HepG2 (cell line): ENCODE data around the gene TYMP. TPM values are rescaled to one million over a fixed set of nuclear protein-coding genes. Genes with fewer than 3 reads are reported as not detected.

Experiments used
- ARNT2 ChIP-seq: sonication (generic); formaldehyde crosslinking; IDR thresholded peaks from 2 replicates; pipeline ENCODE4 v1.8.0; 2022; ENCODE audit warnings: mild to moderate bottlenecking, low read depth, missing genetic modification reagents, moderate library complexity
- ATRX ChIP-seq: sonication (generic); formaldehyde crosslinking; IDR thresholded peaks from 2 replicates; pipeline ENCODE4 v1.4.0; 2020; ENCODE audit warnings: missing genetic modification reagents, borderline replicate concordance
- BCL6 ChIP-seq: IDR thresholded peaks from 2 replicates; pipeline ENCODE4 v1.6.1; 2016; ENCODE audit warnings: missing genetic modification reagents, missing compliant biosample characterization
- EZH2 ChIP-seq: conservative IDR thresholded peaks from 2 replicates; pipeline ENCODE4 v1.6.1; 2012; ENCODE audit warnings: mild to moderate bottlenecking, low read depth, low read length, moderate library complexity
- FOXJ3 ChIP-seq: sonication (generic); formaldehyde crosslinking; IDR thresholded peaks from 2 replicates; pipeline ENCODE4 v1.4.0; 2020; ENCODE audit warnings: missing genetic modification reagents, mild to moderate bottlenecking, borderline replicate concordance
- POLR2A ChIP-seq, 2 experiments: IDR thresholded peaks; 2 replicates each; pipeline ENCODE4 v1.6.1; 2011; ENCODE audit warnings: low read depth in 2 of 2, low read length in 2 of 2, mild to moderate bottlenecking in 1 of 2, moderate library complexity in 1 of 2; ENCODE audit not compliant: insufficient read depth in 1 of 2
- PRMT3 ChIP-seq: sonication (generic); formaldehyde crosslinking; IDR thresholded peaks from 2 replicates; pipeline ENCODE4 v1.8.1; 2022; ENCODE audit warnings: low read depth, mild to moderate bottlenecking, moderate library complexity, missing genetic modification reagents, borderline replicate concordance
- REL ChIP-seq: sonication (generic); formaldehyde crosslinking; conservative IDR thresholded peaks from 2 replicates; pipeline ENCODE4 v1.8.0; 2022; ENCODE audit warnings: mild to moderate bottlenecking, missing genetic modification reagents, moderate library complexity
- RFX3 ChIP-seq: IDR thresholded peaks from 2 replicates; pipeline ENCODE4 v1.6.1; 2016; ENCODE audit warnings: missing biosample characterization, missing genetic modification reagents
- SIX4 ChIP-seq: sonication (generic); formaldehyde crosslinking; IDR thresholded peaks from 2 replicates; pipeline ENCODE4 v1.4.0; 2020; ENCODE audit warnings: missing genetic modification reagents
- U2AF2 ChIP-seq: fragments of 200-400 bp; formaldehyde crosslinking; IDR thresholded peaks from 2 replicates; pipeline ENCODE4 v1.6.1; 2017; ENCODE audit warnings: low read depth, mild to moderate bottlenecking, low read length
- XBP1 ChIP-seq: sonication (generic); formaldehyde crosslinking; IDR thresholded peaks from 2 replicates; pipeline ENCODE4 v1.5.0; 2020; ENCODE audit warnings: missing genetic modification reagents
- ZFP41 ChIP-seq: sonication (generic); formaldehyde crosslinking; IDR thresholded peaks from 2 replicates; pipeline ENCODE4 v1.4.0; 2020; ENCODE audit warnings: mild to moderate bottlenecking, missing genetic modification reagents, borderline replicate concordance
- ZNF260 ChIP-seq: sonication (generic); formaldehyde crosslinking; IDR thresholded peaks from 2 replicates; pipeline ENCODE4 v1.4.0; 2020; ENCODE audit warnings: missing genetic modification reagents, low read depth, mild to moderate bottlenecking, borderline replicate concordance
- ZNF354B ChIP-seq: sonication (generic); formaldehyde crosslinking; IDR thresholded peaks from 2 replicates; pipeline ENCODE4 v1.8.0; 2022; ENCODE audit warnings: mild to moderate bottlenecking, missing genetic modification reagents
- ZNF430 ChIP-seq: sonication (generic); formaldehyde crosslinking; IDR thresholded peaks from 2 replicates; pipeline ENCODE4 v1.9.0; 2021; ENCODE audit warnings: mild to moderate bottlenecking, missing genetic modification reagents
- polyA plus RNA-seq, 8 experiments: library from polyadenylated mRNA; depleted of rRNA in 3 of 8; stranded (reverse) in 7 of 8; unstranded in 1 of 8; fragments of >200 nt; fragmentation: Illumina TruSeq in 4 of 8; extraction: Trizol in 4 of 8; gene quantifications; 2 replicates each; pipeline versions ENCODE4 v1.2.1 to v1.2.3, GENCODE V29; 2011 to 2016; ENCODE audit warnings: low read depth in 4 of 8, missing spikeins in 1 of 8, mixed read lengths in 1 of 8; ENCODE audit not compliant: insufficient read depth in 1 of 8
- total RNA-seq, 5 experiments: library from RNA; depleted of rRNA; stranded (reverse); fragments of >200 nt; fragmentation: Illumina TruSeq; extraction: Trizol; gene quantifications; 2 replicates each; pipeline ENCODE4 v1.2.3, GENCODE V29; 2016; ENCODE audit warnings: low read depth in 1 of 5
- TF ChIP-seq, protein P1 (sequence below): sonication (generic); formaldehyde crosslinking; IDR thresholded peaks from 2 replicates; pipeline ENCODE4 v1.8.0; 2022; ENCODE audit warnings: mild to moderate bottlenecking, missing genetic modification reagents, moderate library complexity
- TF ChIP-seq, protein P2 (sequence below): sonication (generic); formaldehyde crosslinking; IDR thresholded peaks from 2 replicates; pipeline ENCODE4 v1.5.0; 2020; ENCODE audit warnings: missing genetic modification reagents
- TF ChIP-seq, protein P3 (sequence below): sonication (generic); formaldehyde crosslinking; IDR thresholded peaks from 2 replicates; pipeline ENCODE4 v1.5.0; 2020; ENCODE audit warnings: missing genetic modification reagents
- TF ChIP-seq, protein P4 (sequence below): sonication (generic); formaldehyde crosslinking; IDR thresholded peaks from 2 replicates; pipeline ENCODE4 v1.4.0; 2020; ENCODE audit warnings: missing genetic modification reagents, mild to moderate bottlenecking, borderline replicate concordance

TYMP gene
- total and polyA plus RNA-seq, 2 of the 13 experiments (the other 11 are each of a cell fraction or from before 2014, with no cell fraction given), result 3.9 to 4.3 TPM

DNA sequence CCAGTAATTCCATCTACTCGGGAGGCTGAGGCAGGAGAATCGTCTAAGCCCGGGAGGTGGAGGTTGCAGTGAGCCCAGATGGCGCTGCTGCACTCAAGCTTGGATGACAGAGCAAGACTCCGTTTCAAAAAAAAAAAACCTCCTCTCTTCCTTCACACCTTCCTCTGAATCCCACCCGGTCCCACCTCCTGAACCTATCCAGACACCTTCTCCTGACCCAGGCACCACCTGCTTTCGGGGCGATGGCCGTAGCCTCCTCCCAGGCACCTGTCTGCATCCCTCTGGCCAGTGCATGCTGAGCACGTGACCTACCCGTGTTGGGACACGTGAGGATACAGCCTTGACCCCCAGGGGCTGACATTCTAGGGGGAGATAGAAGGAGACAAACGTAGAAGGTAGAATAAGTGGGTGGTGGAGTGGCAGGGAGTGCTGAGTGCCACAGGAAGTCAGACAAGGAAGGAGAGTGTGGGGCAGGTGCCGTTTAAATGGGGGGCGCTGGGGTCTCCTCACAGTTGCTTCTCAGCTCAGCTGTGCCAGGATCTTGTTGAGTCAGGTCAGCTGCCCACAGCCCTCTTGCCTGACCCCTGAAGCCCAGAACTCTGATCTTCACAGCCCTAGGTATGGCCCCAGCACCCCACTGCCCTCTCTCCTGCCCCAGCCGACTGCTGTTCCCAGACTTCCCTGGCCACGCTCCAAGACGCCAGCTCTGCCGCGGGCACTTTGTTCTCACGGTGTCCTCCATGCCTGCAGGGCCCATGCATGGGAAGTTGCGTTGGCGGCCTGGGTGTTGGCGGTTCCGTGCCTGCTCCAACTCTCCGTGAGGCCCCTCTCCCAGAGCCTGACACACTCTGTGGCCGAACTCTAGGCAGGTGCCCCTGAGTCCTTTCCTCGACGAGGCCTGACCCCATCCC, 44.3 kb downstream of the TYMP start (continued):
- TF ChIP-seq ZFP41 (CRISPR knock-in tag) (no peak), ZNF430 (CRISPR knock-in tag) (peak; percentile 60; the same call in 1 of the 2 replicates), ZNF354B (CRISPR knock-in tag) (0 out of 2 replicates have a peak, but pooled peaks have one; percentile 24), BCL6 (no peak; the same call in 1 of the 2 replicates), RFX3 (no peak), XBP1 (CRISPR knock-in tag) (no peak), EZH2 (no peak), FOXJ3 (CRISPR knock-in tag) (no peak), ATRX (CRISPR knock-in tag) (no peak), ZNF260 (CRISPR knock-in tag) (no peak), PRMT3 (no peak), POLR2A (IDR thresholded peaks at IDR 0.05; ENCODE audit: insufficient read depth in 1 of 2, low read depth in 2 of 2, low read length in 2 of 2) (peak in 1 of 2 experiments; percentile 28; a peak in 1 of 4 replicates), ARNT2 (CRISPR knock-in tag) (peak; percentile 23; the same call in 1 of the 2 replicates), SIX4 (CRISPR knock-in tag) (no peak), REL (CRISPR knock-in tag) (0 out of 2 replicates have a peak, but pooled peaks have one; percentile 75), U2AF2 (no peak)
- TF ChIP-seq, protein P1, sequence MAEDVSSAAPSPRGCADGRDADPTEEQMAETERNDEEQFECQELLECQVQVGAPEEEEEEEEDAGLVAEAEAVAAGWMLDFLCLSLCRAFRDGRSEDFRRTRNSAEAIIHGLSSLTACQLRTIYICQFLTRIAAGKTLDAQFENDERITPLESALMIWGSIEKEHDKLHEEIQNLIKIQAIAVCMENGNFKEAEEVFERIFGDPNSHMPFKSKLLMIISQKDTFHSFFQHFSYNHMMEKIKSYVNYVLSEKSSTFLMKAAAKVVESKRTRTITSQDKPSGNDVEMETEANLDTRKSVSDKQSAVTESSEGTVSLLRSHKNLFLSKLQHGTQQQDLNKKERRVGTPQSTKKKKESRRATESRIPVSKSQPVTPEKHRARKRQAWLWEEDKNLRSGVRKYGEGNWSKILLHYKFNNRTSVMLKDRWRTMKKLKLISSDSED (CRISPR knock-in tag), result no peak
- TF ChIP-seq, protein P2, sequence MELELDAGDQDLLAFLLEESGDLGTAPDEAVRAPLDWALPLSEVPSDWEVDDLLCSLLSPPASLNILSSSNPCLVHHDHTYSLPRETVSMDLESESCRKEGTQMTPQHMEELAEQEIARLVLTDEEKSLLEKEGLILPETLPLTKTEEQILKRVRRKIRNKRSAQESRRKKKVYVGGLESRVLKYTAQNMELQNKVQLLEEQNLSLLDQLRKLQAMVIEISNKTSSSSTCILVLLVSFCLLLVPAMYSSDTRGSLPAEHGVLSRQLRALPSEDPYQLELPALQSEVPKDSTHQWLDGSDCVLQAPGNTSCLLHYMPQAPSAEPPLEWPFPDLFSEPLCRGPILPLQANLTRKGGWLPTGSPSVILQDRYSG (CRISPR knock-in tag), result peak; percentile 31; the same call in 1 of the 2 replicates
- TF ChIP-seq, protein P3, sequence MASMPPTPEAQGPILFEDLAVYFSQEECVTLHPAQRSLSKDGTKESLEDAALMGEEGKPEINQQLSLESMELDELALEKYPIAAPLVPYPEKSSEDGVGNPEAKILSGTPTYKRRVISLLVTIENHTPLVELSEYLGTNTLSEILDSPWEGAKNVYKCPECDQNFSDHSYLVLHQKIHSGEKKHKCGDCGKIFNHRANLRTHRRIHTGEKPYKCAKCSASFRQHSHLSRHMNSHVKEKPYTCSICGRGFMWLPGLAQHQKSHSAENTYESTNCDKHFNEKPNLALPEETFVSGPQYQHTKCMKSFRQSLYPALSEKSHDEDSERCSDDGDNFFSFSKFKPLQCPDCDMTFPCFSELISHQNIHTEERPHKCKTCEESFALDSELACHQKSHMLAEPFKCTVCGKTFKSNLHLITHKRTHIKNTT (CRISPR knock-in tag), result no peak
- TF ChIP-seq, protein P4, sequence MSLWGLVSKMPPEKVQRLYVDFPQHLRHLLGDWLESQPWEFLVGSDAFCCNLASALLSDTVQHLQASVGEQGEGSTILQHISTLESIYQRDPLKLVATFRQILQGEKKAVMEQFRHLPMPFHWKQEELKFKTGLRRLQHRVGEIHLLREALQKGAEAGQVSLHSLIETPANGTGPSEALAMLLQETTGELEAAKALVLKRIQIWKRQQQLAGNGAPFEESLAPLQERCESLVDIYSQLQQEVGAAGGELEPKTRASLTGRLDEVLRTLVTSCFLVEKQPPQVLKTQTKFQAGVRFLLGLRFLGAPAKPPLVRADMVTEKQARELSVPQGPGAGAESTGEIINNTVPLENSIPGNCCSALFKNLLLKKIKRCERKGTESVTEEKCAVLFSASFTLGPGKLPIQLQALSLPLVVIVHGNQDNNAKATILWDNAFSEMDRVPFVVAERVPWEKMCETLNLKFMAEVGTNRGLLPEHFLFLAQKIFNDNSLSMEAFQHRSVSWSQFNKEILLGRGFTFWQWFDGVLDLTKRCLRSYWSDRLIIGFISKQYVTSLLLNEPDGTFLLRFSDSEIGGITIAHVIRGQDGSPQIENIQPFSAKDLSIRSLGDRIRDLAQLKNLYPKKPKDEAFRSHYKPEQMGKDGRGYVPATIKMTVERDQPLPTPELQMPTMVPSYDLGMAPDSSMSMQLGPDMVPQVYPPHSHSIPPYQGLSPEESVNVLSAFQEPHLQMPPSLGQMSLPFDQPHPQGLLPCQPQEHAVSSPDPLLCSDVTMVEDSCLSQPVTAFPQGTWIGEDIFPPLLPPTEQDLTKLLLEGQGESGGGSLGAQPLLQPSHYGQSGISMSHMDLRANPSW (CRISPR knock-in tag), result no peak
